Activated T-helper 1 cell treated with anti-CD3 and anti-CD28 coated beads, Interleukin-12 subunit alpha, Interleukin-12 subunit beta, Interleukin-2, Interleukin-4 antibody, amounts not matched to agents 30 ng/mL and 10 ng/mL and 1 ng/mL, durations not matched to agents 14 hours and 24 hours and 36 hours (primary cell): Measurements from ENCODE around the gene FOXN3. TPM values are rescaled to one million over a fixed set of nuclear protein-coding genes. Genes with fewer than 3 reads are reported as not detected.
A peak's percentile ranks its signal among the peaks of the same experiment; 100 is the strongest.

ENCODE experiments used
- DNase-seq: peaks from one replicate; pipeline ENCODE4 v3.0.0; 2021; ENCODE audit warnings: low spot score
- H3K27ac Mint-ChIP-seq: one replicate; pipeline ENCODE4 v1.8.0; 2021; ENCODE audit warnings: mild to moderate bottlenecking, mixed read lengths
- H3K27me3 Mint-ChIP-seq: one replicate; pipeline ENCODE4 v1.8.0; 2022; ENCODE audit warnings: mild to moderate bottlenecking, moderate library complexity, mixed read lengths; ENCODE audit not compliant: insufficient read depth
- H3K36me3 Mint-ChIP-seq: one replicate; pipeline ENCODE4 v1.8.0; 2021; ENCODE audit warnings: low read depth, mixed read lengths
- H3K4me1 Mint-ChIP-seq: one replicate; pipeline ENCODE4 v1.8.0; 2021; ENCODE audit warnings: low read depth, mixed read lengths
- H3K4me3 Mint-ChIP-seq: one replicate; pipeline ENCODE4 v1.8.0; 2021; ENCODE audit warnings: mild to moderate bottlenecking, moderate library complexity, mixed read lengths
- H3K9me3 Mint-ChIP-seq: one replicate; pipeline ENCODE4 v1.8.0; 2021; ENCODE audit warnings: mixed read lengths
- intact Hi-C: fragments of 100-400 bp; cut with micrococcal nuclease; formaldehyde crosslinking; loops from one replicate; pipeline ENCODE4 v1.15.1; 2024
- total RNA-seq: library from RNA; stranded (reverse); gene quantifications from 2 replicates; pipeline ENCODE4 v1.2.3, GENCODE V29; 2022

FOXN3 gene
- total RNA-seq, 1 donor from 2014 or later: 86.9 TPM

DNA sequence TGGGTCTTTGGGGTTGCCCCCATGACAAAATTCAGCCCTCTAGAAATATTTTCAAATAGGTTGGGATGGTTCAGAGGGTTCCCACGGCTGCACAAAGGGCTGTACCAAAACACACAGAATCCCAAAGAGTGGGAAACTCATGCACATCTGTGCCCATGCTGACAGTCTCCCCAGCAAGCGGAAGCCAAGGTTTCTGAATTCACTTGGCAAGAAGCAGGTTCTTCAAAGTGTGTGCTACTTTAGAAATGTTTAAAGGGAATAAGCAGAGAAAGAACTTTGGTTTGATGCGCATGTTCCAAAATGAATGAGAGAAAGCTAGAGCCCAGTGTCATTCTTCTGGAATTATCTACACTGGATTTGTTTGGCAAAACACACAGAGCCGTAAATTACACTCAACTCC, 46.7 kb downstream of the FOXN3 start:
- H3K36me3 Mint-ChIP-seq: peaks cover 19% of the 10 kb centered on the region
- peaks cover 34% of the 10 kb centered on the region for H3K4me1 Mint-ChIP-seq
- DNase-seq: no peak
- peaks cover 8% of the 10 kb centered on the region for H3K9me3 Mint-ChIP-seq
- H3K4me3 Mint-ChIP-seq: no peak overlapping the region
- H3K27me3 Mint-ChIP-seq: no peaks in the 10 kb centered on the region
- intact Hi-C loops: no loop called here
- no peak overlapping the region for H3K27ac Mint-ChIP-seq

DNA sequence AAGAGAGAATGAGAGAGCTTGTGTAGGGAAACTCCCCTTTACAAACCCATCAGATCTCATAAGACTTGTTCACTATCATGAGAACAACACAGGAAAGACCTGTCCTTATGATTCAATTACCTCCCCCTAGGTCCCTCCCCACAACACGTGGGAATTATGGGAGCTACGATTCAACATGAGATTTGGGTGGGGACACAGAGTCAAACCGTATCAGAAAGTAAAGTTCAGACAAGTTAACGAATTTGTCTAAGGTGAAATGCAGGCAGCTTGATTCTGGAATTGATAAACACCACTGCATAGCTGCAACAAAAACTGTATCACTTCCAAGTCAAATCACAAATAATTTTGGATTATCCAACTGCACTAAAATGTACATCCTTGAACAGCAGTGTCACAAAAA, 47.4 kb downstream of the FOXN3 start:
- Mint-ChIP-seq H3K27me3 (no peaks in the 10 kb centered on the region), H3K4me3 (no peak overlapping the region), H3K9me3 (peaks cover 6% of the 10 kb centered on the region), H3K27ac (no peak overlapping the region), H3K36me3 (peaks cover 18% of the 10 kb centered on the region), H3K4me1 (peaks cover 41% of the 10 kb centered on the region)
- no peak for DNase-seq
- intact Hi-C loops: no loop called here

DNA sequence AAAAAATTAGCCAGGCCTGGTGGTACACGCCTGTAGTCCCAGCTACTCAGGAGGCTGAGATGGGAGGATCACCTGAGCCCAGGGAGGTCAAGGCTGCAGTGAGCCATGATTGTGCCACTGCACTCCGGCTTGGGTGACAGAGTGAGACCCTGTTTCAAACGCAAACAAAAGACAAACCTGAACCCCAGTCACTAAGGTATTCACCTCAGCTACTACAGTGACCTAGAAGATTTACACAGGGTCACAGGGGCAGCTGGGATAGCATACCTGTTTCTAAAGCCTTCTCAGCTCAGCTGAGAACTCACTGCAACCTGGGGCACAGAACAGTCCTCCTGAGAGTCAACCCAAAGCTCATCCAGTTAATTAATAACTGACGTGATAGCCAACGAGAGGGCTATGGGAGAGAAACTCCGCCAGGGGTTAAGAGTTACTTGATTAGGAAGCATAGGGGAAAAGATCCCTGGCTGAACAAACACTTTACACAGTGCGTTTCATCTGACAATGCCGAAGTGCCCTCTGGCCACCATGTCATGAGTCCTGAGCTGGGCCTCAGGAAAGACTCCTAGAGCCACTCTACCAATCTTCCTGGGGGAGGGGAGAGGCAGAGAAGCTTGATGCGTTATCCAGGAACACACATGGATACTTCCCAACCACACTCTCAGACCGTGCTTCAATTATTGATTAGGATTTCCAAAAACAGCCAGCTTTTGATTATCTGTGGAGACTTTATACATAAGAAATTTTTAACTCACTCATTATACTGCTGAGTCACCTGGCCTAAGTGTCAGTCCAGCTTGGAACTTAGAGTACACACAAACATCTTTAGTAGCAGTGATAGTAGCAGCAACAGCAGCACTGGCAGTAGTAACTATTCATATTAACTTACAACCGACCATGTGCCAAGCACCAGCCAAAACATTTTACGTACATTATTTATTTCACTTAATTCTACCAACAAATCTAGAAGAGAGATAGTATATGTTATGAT, 48.2 kb downstream of the FOXN3 start:
- no peak for DNase-seq
- H3K36me3 Mint-ChIP-seq: peaks cover 16% of the 10 kb centered on the region
- no peaks in the 10 kb centered on the region for H3K27me3 Mint-ChIP-seq
- no peak overlapping the region for H3K4me3 Mint-ChIP-seq
- H3K4me1 Mint-ChIP-seq: peaks cover 49% of the 10 kb centered on the region
- peaks cover 6% of the 10 kb centered on the region for H3K9me3 Mint-ChIP-seq
- intact Hi-C loops: no loop called here
- H3K27ac Mint-ChIP-seq: peak overlapping the region; percentile 9

DNA sequence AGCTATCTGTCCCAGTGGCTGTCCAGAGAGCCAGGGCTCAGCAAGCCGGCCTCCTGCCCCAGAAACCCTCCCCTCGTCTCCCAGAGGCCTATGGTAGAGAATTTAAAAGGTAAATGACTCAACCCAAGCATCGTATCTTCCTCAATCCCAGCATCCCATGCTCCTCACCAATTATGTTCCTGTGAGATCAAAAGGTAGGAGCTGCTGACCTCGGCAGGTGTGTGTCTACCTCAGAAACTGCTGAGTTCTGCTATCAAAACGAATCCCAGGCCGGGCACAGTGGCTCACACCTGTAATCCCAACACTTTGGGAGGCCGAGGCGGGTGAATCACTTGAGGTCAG, 49.3 kb downstream of the FOXN3 start:
- Mint-ChIP-seq H3K27me3 (no peaks in the 10 kb centered on the region), H3K4me3 (no peak overlapping the region), H3K27ac (no peak overlapping the region), H3K36me3 (peaks cover 19% of the 10 kb centered on the region), H3K4me1 (peaks cover 51% of the 10 kb centered on the region), H3K9me3 (peaks cover 6% of the 10 kb centered on the region)
- DNase-seq: no peak
- intact Hi-C loops: no loop called here

DNA sequence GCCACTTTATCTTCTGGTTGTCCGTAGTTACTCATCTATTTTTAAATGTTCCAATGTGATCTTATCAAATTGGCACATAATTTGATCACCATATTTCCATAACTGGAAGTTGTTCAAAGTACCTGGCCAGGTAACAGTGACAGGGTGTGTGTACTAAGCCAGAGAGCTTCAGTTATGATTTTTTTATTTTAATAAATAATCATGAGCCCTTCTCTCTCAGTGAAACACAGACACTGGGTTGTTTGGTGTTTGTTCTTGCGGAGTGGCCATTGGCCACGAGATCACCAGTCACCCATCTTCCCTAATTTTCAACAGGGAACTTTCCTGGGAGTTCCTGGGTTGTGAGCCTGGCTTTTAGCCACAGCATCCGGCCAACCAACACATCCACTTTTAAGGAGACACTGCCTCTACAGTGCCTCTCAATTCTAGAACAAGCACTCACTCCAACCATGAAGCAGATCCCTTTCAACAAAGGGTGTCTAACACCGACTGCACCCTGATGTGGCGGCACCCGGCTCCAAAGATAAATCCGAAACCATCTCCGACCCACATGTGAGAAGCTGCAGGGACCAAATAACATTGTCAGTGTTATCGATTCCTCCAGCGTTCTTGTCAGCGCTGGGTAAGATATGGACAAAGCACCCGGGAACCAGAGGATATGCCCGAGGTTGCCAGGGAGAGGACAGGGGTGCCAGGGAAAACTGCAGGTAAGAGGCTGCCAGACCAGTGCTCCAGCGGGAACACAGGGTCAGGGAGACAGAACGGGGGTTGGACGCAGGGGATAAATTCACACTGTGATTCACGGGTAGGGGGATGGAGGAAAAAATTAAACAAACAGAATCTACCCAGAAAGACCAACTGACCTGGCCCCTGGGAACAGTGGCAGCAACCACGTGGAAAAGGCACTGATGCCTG, 49.9 kb downstream of the FOXN3 start:
- peak overlapping the region; percentile 15 for H3K27ac Mint-ChIP-seq
- peaks cover 19% of the 10 kb centered on the region for H3K36me3 Mint-ChIP-seq
- intact Hi-C loops: no loop called here

DNA sequence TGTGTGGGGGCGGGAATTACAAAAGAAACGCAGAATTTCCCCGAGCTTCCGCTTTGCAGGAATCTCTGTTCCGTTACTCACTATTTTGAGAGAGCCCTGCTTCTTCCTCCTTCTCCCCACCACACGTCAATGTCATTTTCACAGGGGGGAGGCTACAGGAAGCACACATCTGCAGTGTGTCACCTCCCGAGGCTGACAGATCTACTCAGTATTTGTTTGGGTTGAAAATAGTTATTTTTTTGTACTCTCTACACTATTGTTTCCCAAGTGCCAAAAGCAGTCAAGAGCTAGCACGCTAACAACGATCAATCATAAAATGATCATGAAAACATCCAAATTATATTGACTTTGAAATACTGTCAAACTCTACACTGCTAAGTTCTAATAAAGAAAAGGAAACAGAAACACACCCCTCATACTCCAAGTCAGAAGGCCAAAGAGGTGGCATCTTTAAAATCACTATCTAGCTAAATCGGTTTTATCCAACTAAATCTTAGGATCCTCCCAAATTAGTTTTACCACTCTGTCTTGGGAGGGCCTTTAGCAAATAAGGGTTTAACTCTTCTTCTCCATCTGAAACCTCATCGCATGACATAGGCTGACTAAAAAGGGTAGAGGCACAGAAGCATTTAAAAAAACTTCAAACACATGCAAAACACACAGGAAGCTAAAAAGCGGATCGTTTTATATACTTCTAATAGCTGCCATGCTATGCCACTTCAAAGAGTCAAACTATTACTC, 51.8 kb downstream of the FOXN3 start:
- Mint-ChIP-seq H3K9me3 (peaks cover 6% of the 10 kb centered on the region), H3K27ac (peak overlapping the region; percentile 89), H3K4me1 (peaks cover 38% of the 10 kb centered on the region), H3K36me3 (peaks cover 12% of the 10 kb centered on the region), H3K4me3 (peak overlapping the region; percentile 73), H3K27me3 (no peaks in the 10 kb centered on the region)
- intact Hi-C loops: loop anchor here (1.0 to 2.0 kb wide), 9 partner anchors 14 to 256 kb away; no protein-coding TSS in a partner anchor
- DNase-seq: peak; percentile 40

More for the DNA sequence above, 49.9 kb downstream of the FOXN3 start:
- Mint-ChIP-seq H3K27me3 (no peaks in the 10 kb centered on the region), H3K9me3 (peaks cover 6% of the 10 kb centered on the region), H3K4me1 (peaks cover 46% of the 10 kb centered on the region), H3K4me3 (no peak overlapping the region)
- DNase-seq: no peak

DNA sequence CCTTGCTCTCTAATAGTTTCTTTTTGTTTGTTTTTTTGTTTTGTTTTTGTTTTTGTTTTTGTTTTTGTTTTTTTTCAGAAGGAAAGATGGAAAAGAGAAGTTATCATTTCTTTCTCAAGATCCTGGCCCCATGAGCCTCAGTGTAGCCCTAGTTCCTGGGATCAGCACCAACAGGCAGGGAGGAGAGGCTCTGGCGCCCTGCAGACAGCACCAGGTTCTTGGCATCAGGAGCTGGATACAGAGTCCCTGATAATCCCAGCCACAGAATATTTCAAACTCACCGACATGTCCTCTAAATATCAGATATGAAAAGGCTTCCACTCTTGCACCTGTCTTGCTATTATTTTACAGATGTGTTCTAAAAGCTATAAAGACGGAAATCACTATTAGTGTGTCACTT, 52.7 kb downstream of the FOXN3 start:
- Mint-ChIP-seq H3K36me3 (peaks cover 15% of the 10 kb centered on the region), H3K27ac (peak overlapping the region; percentile 89), H3K27me3 (no peaks in the 10 kb centered on the region), H3K4me1 (peaks cover 38% of the 10 kb centered on the region), H3K9me3 (peaks cover 5% of the 10 kb centered on the region), H3K4me3 (peak overlapping the region; percentile 73)
- no peak for DNase-seq
- intact Hi-C loops: loop anchor here (2.0 kb wide), 3 partner anchors 14 to 60 kb away; no protein-coding TSS in a partner anchor

DNA sequence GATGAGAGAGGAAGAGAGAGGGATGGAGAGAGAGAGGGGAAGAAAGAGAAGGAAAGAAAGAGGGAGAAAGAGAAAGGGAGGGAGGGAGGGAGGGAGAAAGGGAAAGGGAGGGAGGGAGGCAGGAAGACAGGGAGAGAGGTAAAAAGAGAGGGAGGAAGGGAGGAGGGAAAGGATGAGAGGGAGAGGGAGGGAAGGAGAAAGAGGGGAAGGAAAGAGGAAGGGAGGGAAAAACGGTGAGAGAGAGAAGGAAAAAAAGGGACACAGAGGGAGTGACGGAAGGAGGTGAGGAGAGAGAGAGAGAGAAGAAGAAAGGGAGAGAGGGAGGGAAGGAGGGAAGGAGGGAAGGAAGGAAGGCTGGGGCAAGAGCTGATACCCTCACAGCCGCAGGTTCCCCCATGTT, 56.8 kb downstream of the FOXN3 start:
- Mint-ChIP-seq H3K36me3 (peaks cover 19% of the 10 kb centered on the region), H3K9me3 (no peaks in the 10 kb centered on the region), H3K27ac (peak overlapping the region; percentile 65), H3K4me1 (peaks cover 34% of the 10 kb centered on the region), H3K27me3 (no peaks in the 10 kb centered on the region), H3K4me3 (no peak overlapping the region)
- no peak for DNase-seq
- intact Hi-C loops: no loop called here

DNA sequence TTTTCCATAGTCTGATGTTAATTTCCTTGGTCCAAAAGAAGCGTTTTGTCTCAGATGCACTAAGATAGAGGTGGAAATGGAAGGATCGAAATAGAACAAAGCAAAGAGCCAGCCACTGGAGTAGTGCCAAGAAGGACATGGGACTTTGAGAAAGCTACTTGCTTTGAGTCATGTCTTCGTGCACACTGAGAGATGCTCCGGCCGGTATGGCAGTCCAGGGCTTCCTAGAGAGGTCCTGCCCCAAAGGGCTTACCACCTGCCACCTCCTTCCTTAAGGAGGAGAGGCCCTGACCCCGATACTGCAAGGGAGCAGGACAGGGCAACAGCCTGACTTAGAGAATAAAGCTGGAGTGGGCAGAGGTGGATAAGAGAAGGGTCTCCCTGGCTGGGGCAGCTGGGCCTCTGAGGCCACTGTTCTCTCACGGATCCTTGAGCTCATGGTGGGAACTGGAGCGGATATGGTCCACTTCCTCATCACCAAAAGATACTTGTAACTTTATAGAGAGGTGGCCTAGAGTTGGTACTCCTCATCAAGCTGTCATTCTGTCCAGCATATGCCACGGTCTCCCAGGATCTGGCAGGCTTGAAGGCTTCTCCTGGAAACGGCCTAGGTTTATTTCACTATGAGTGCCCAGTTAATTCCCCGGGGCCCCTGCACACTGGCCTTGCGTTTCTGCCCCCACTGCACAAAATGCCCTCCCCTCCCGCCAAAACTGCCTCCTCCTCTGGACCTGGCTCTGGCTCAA, 57.4 kb downstream of the FOXN3 start:
- no peak overlapping the region for H3K4me3 Mint-ChIP-seq
- no peak for DNase-seq
- intact Hi-C loops: no loop called here
- H3K27me3 Mint-ChIP-seq: no peaks in the 10 kb centered on the region
- H3K36me3 Mint-ChIP-seq: peaks cover 19% of the 10 kb centered on the region
- no peaks in the 10 kb centered on the region for H3K9me3 Mint-ChIP-seq
- peak overlapping the region; percentile 65 for H3K27ac Mint-ChIP-seq
- H3K4me1 Mint-ChIP-seq: peaks cover 28% of the 10 kb centered on the region

DNA sequence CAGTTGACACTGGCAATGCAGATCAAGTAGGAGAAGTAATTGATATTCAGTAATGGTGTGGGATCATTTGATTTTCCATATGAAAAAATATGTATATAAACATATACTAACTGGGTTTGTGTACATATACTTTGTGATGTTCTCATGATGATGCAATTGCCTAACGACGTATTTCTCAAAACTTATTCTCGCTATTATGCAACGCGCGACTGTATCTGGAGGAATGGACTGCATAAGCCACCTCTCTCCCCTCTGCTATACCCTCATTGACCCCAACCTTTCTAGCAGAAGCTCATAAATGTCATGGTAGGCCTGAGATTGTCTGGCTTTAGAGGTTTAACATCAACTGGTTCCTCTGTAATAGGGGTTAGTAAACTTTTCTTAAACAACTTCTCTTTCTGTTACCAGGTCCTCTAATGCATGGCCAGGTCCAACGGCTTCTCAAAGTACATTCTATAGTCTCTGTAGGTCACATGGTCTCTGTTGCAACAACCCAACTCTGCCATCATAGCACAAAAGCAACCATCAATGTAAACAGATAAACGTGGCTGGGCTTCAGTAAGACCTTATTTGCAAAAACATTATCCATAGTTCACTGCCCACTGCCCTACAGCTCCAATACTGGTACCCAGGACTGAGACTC, 59.3 kb downstream of the FOXN3 start:
- Mint-ChIP-seq H3K9me3 (no peaks in the 10 kb centered on the region), H3K36me3 (peaks cover 12% of the 10 kb centered on the region), H3K27ac (no peak overlapping the region), H3K4me1 (peaks cover 27% of the 10 kb centered on the region), H3K4me3 (no peak overlapping the region), H3K27me3 (no peaks in the 10 kb centered on the region)
- DNase-seq: no peak
- intact Hi-C loops: no loop called here

DNA sequence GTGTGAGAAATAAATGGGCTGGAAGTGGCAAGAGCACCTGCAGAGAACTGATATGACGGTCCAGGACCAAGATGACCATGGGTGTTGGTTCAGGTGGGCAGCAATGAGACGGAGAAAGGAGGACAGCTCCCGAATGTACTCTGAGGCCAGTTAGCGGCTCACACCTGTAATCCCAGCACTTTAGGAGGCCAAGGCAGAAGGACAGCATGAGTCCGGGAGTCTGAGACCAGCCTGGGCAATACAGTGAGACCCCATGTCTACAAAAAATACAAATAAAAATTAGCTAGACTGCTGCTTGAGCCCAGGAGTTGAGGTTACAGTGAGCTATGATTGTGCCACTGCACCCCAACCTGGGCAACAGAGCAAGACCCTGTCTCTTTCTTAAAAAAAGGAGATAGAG, 60.1 kb downstream of the FOXN3 start:
- H3K4me1 Mint-ChIP-seq: peaks cover 32% of the 10 kb centered on the region
- no peak overlapping the region for H3K27ac Mint-ChIP-seq
- no peaks in the 10 kb centered on the region for H3K27me3 Mint-ChIP-seq
- H3K9me3 Mint-ChIP-seq: no peaks in the 10 kb centered on the region
- DNase-seq: no peak
- H3K4me3 Mint-ChIP-seq: no peak overlapping the region
- peaks cover 12% of the 10 kb centered on the region for H3K36me3 Mint-ChIP-seq
- intact Hi-C loops: no loop called here
